HG03571 (cell line): ENCODE measurements around the gene GPR89B.
"Not testable (repeated sequence)": the region's sequence is repeated elsewhere in the genome, so short reads cannot be mapped to it uniquely, and the experiment has no call there.

Experiments used
- ATAC-seq: cut with Tn5 transposase; IDR thresholded peaks from one replicate; pipeline ENCODE4 v1.9.1; 2021; ENCODE audit not compliant: unreplicated experiment

Gene GPR89B

DNA sequence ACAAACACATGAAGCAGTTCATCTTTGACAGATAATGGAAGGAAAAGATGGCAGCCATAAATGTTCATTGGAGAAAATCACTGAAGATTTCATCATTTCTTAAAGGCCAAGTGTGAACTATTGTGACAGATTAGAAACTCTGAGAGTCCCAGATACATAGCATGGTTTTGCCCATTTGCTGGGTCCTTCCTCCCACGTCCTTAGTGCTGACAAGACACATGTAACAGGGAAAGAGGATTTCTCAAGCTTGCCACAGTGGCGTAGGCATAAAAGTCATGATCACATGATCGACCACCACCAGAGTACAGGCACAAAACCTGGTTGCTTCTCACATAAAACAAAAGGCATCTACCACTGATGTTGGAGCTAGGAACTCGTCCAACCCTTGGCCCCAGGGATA, 98.8 kb downstream of the GPR89B start:
- not testable (repeated sequence) for ATAC-seq

DNA sequence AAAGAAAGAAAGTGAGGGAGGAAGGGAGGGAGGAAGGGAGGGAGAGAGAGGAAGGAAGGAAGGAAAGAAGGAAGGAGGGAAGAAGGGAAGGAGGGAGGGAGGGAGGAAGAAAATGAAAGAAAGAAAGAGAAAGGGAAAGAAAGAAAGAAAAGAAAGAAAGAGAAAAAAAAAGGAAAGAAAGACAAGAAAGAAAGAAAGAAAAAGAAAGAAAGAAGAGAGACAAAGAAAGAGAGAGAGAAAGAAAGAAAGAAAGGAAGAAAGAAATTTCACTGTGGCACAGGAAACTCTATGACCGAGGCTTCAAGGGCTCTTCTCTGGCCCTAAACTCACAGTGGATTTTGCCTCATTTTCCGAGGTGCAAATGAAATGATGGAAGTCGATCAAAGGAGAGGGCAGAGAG, 104.0 kb downstream of the GPR89B start:
- ATAC-seq = not testable (repeated sequence)

DNA sequence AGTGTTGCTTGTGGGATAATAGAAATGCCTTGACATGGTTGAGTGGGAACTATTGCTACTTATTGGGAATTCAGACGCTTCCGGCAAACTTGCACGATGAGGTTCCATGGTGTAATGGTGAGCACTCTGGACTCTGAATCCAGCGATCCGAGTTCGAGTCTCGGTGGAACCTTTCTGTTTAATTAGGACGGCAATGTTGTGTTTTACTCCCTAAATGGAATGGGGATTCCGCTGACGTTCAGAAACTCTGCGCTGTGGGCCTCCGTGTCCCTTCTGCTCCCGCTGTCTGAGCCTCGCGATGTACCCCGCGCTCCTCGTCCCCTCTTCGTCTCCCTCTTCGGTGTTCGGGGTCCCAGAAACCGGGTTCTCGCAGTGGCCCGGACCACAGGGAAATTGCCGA, 104.5 kb downstream of the GPR89B start:
- not testable (repeated sequence) for ATAC-seq

DNA sequence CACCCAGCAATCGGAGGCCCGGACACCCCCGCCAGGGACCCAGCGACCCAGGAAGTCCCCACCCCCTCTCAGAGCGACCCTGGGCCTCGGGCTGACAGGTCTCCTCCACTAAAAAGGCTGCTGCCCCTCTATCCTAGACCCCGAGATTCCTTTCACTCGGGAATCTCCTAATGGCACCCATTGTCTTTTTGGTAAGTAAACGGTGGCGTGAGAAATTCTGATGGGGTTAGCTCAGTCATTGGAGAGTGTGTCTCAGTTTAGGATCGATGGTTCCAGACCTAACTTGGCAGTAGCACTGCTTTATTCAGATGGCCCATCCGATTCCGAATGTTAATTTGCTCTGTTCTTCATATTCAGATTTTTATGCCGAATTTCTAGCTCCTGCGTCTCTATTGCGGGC, 104.9 kb downstream of the GPR89B start:
- ATAC-seq = not testable (repeated sequence)

DNA sequence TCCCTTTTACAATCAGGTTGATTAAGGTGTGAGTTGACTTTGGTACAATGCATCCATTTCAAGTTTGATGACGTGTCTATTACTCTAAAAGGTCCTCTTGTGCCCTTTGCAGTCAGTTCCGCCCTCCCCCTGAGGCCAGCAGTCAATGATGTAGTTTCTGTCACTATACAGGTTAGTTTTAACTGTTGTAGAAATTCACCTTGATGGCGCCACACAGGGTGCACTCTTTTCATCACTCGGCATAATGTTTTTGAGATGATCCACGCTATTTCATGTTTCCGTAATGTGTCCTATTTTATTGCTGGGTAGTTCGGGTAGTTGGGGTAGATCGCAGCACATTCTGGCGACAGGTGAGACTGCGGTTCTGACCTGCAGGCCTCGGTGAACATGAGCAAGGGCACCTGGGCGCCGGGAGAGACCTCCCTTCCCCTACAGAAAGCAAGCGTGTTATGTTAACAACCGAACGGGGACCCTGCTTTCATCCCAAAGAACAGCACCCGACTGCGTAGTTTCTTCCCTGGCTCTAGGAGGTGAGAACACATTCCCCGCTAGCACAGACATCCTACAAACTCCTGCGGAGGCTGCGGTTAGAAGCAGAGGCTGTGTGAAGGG, 109.7 kb downstream of the GPR89B start:
- ATAC-seq = peak; percentile 3

DNA sequence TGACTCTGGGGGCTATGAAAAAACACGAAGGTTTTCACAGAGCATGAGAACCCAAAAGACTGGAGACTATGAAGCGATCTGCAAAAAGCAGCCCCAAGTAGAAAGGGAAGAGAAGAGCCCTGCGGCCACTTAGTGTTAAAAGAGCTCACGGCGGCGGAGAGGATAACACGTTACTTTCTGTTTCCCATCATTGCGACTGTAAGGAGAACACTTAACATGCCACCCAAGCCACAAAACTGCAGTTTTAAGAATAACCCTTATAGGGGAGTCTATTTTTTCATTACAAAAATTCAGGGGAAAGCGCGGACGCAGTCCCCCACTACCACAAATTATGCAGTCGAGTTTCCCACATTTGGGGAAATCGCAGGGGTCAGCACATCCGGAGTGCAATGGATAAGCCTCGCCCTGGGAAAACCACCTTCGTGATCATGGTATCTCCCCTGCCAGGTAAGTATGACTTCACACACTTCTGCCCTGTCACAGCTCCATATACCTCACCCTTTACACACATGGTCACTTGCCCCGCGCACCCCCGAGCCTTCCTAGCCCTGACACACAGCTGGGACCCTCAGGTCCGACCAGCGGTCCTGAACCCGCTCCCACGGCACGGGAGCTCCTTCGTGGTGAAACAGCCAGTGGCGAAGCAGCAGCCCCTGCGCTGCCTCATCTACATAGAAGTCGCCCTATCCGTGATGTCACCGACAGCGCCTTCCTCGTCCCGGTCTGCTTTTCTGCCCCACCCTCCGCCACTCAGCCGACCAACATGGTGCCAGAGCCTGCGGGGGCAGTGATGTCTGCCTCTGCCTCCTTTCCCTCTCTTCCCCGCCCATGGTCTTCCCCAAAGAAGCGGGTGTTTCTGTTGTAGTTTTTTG, 110.5 kb downstream of the GPR89B start:
- peak; percentile 77 for ATAC-seq
